Endothelial cell of umbilical vein (primary cell): ENCODE data around the gene TMTC1. TPM values are rescaled to one million over a fixed set of nuclear protein-coding genes. Genes with fewer than 3 reads are reported as not detected.

Experiments
- BruUV-seq: library from RNA; stranded (reverse); fragments of 400-500 nt; replicated peaks from 2 replicates; lab custom pipeline; 2021; lab: Mats Ljungman, UMichigan
- CTCF ChIA-PET: fragments of 300-600, 350-600 bp; sonication (Branson Sonifier 250); formaldehyde crosslinking; loops from one replicate; lab custom pipeline; 2021; ENCODE audit warnings: antibody characterized with exemption, inconsistent platforms; lab: Charles Lee
- POLR2A ChIA-PET: fragments of 300-600, 350-600 bp; sonication (Branson Sonifier 250); formaldehyde crosslinking; loops from one replicate; lab custom pipeline; 2021; ENCODE audit warnings: antibody characterized with exemption, inconsistent platforms; lab: Charles Lee
- DNase-seq: peaks from one replicate; pipeline ENCODE4 v3.0.0-alpha.2; 2011; ENCODE audit warnings: low read depth, low spot score
- FAIRE-seq: peaks from 2 replicates; lab custom pipeline; 2011; peaks lifted over from hg19 to GRCh38; lab: Jason Lieb, UNC
- H2AFZ ChIP-seq: 2 replicates; pipeline ENCODE4 v1.6.0; 2012; ENCODE audit warnings: low read depth, low read length, control low read depth, inconsistent platforms
- H3K27ac ChIP-seq: 2 replicates; pipeline ENCODE4 v1.5.1; 2011; ENCODE audit warnings: low read depth, mild to moderate bottlenecking, control low read depth, low read length, moderate library complexity; ENCODE audit not compliant: insufficient read depth
- H3K27me3 ChIP-seq, 2 experiments: 2 replicates each; pipeline versions ENCODE4 v1.6.0 to v1.6.1; 2011; ENCODE audit warnings: low read length in 2 of 2, mixed read lengths in 1 of 2; ENCODE audit not compliant: control insufficient read depth in 2 of 2, insufficient read depth in 2 of 2
- H3K36me3 ChIP-seq, 2 experiments: 2 replicates in 1 of 2; 3 replicates in 1 of 2; pipeline ENCODE4 v1.5.1; 2011; ENCODE audit warnings: low read length in 2 of 2, mild to moderate bottlenecking in 1 of 2, moderate library complexity in 1 of 2; ENCODE audit not compliant: control insufficient read depth in 2 of 2, insufficient read depth in 2 of 2; ENCODE audit errors: extremely low read depth in 1 of 2
- H3K4me1 ChIP-seq: 3 replicates; pipeline ENCODE4 v1.5.1; 2011; ENCODE audit warnings: mild to moderate bottlenecking, low read length; ENCODE audit not compliant: control insufficient read depth, insufficient read depth; ENCODE audit errors: extremely low read depth
- H3K4me2 ChIP-seq: 2 replicates; pipeline ENCODE4 v1.6.1; 2011; ENCODE audit warnings: low read length, control low read depth, mixed read lengths; ENCODE audit not compliant: insufficient read depth
- H3K4me3 ChIP-seq, 3 experiments: fragments of 200-600 bp in 1 of 3; sonication (generic), shearing (Covaris generic) in 1 of 3; replicated peaks in 1 of 3; 2 replicates each; pipeline ENCODE4 v1.5.1; 2011 to 2016; ENCODE audit warnings: control low read depth in 3 of 3, low read length in 3 of 3, mild to moderate bottlenecking in 2 of 3, inconsistent platforms in 1 of 3, low read depth in 1 of 3, moderate library complexity in 1 of 3; ENCODE audit not compliant: insufficient read depth in 1 of 3
- H3K79me2 ChIP-seq: 2 replicates; pipeline ENCODE4 v1.6.0; 2012; ENCODE audit warnings: low read length, inconsistent platforms; ENCODE audit not compliant: control insufficient read depth, insufficient read depth
- H3K9ac ChIP-seq: replicated peaks from 2 replicates; pipeline ENCODE3; 2011; ENCODE audit warnings: low read length, control low read depth; ENCODE audit not compliant: insufficient read depth; ENCODE audit errors: extremely low read depth
- H3K9me1 ChIP-seq: replicated peaks from 3 replicates; pipeline ENCODE4 v1.6.0; 2011; ENCODE audit warnings: mild to moderate bottlenecking, low read length; ENCODE audit not compliant: control insufficient read depth, insufficient read depth; ENCODE audit errors: extremely low read depth
- H3K9me3 ChIP-seq: replicated peaks from 2 replicates; pipeline ENCODE4 v1.5.1; 2012; ENCODE audit warnings: low read length, inconsistent platforms; ENCODE audit not compliant: control insufficient read depth, insufficient read depth
- H4K20me1 ChIP-seq: replicated peaks from 2 replicates; pipeline ENCODE3; 2011; ENCODE audit warnings: mild to moderate bottlenecking, low read length; ENCODE audit not compliant: control insufficient read depth, insufficient read depth; ENCODE audit errors: extremely low read depth
- CTCF ChIP-seq, 2 donors: IDR thresholded peaks; 1 replicate in 1 of 2; 2 replicates in 1 of 2; pipeline ENCODE4 v1.5.1; 2011; ENCODE audit warnings: low read length in 2 of 2, mild to moderate bottlenecking in 2 of 2, moderate library complexity in 2 of 2, control low read depth in 1 of 2, inconsistent platforms in 1 of 2, low read depth in 1 of 2; ENCODE audit not compliant: insufficient read depth in 1 of 2; ENCODE audit errors: extremely low read depth in 1 of 2
- FOS ChIP-seq: IDR thresholded peaks from 2 replicates; pipeline ENCODE4 v1.6.1; 2011; ENCODE audit warnings: mild to moderate bottlenecking, low read length, moderate library complexity, borderline replicate concordance; ENCODE audit not compliant: insufficient read depth
- GATA2 ChIP-seq: IDR thresholded peaks from 2 replicates; pipeline ENCODE4 v1.7.0; 2011; ENCODE audit warnings: low read depth, mild to moderate bottlenecking, moderate library complexity, mixed read lengths, low read length; ENCODE audit not compliant: insufficient read length, insufficient read depth
- JUN ChIP-seq: IDR thresholded peaks from 2 replicates; pipeline ENCODE4 v1.6.1; 2011; ENCODE audit warnings: borderline replicate concordance, low read depth; ENCODE audit not compliant: insufficient read length, insufficient read depth
- POLR2AphosphoS5 ChIP-seq: IDR thresholded peaks from 2 replicates; pipeline ENCODE4 v1.6.1; 2012; ENCODE audit warnings: low read depth, mild to moderate bottlenecking, control low read depth, low read length, moderate library complexity; ENCODE audit not compliant: insufficient read depth
- dilution Hi-C: fragments of 300-500 bp; cut with MboI; formaldehyde crosslinking; loops from one replicate; pipeline ENCODE4 v1.15.0; 2019; ENCODE audit warnings: low sequenced_read_pairs; ENCODE audit not compliant: extremely low pct_ligation_motif_present
- intact Hi-C: fragments of 100-400 bp; cut with micrococcal nuclease; formaldehyde crosslinking; loops from one replicate; pipeline ENCODE4 v1.10.0; 2022
- polyA plus RNA-seq, 4 experiments: library from polyadenylated mRNA; depleted of rRNA in 3 of 4; stranded (reverse) in 3 of 4; unstranded in 1 of 4; fragments of >200 nt; gene quantifications; 2 replicates each; pipeline versions ENCODE4 v1.2.1 to v1.2.3, GENCODE V29; 2011 to 2012; ENCODE audit warnings: missing spikeins in 1 of 4
- total RNA-seq: library from RNA; stranded (reverse); gene quantifications from 2 replicates; pipeline ENCODE4 v1.2.3, GENCODE V29; 2021

Gene TMTC1
- total and polyA plus RNA-seq, 2 donors (not counting 3 experiments of a cell fraction or from before 2014, with no cell fraction given), result 5.4 to 5.9 TPM

GRCh38 chr12:29709496-29710040 is 74.2 kb downstream of the TMTC1 start:
- H3K4me2 ChIP-seq, result no peak overlapping the region
- TF ChIP-seq CTCF (IDR thresholded peaks at IDR 0.05; ENCODE audit: extremely low read depth in 1 of 2, insufficient read depth in 1 of 2, low read depth in 1 of 2, low read length in 2 of 2), result no peak
- H3K36me3 ChIP-seq, result no peaks in the 10 kb centered on the region
- DNase-seq (no peak), FAIRE-seq (no peak)
- no peak overlapping the region for H3K9ac ChIP-seq
- BruUV-seq, result no TSS peak
- no peak overlapping the region for H2AFZ ChIP-seq
- intact Hi-C loops (no loop called here), dilution Hi-C loops (no loop called here)
- POLR2A ChIA-PET, result no interaction called here
- CTCF ChIA-PET, result interaction anchor here (1.4 kb wide), 1 partner anchor 17 kb away, joined by 3 read pairs; no protein-coding TSS in a partner anchor
- no peaks in the 10 kb centered on the region for H3K9me1 ChIP-seq
- H3K4me3 ChIP-seq, result no peak overlapping the region
- no peaks in the 10 kb centered on the region for H3K4me1 ChIP-seq
- no peaks in the 10 kb centered on the region for H3K27me3 ChIP-seq
- no peaks in the 10 kb centered on the region for H4K20me1 ChIP-seq
- no peaks in the 10 kb centered on the region for H3K79me2 ChIP-seq
- H3K27ac ChIP-seq, result no peak overlapping the region
- H3K9me3 ChIP-seq, result no peaks in the 10 kb centered on the region

GRCh38 chr12:29709054-29709453 is 74.7 kb downstream of the TMTC1 start:
- Histone ChIP-seq H3K9ac (no peak overlapping the region), H3K4me2 (no peak overlapping the region), H3K9me3 (no peaks in the 10 kb centered on the region), H3K36me3 (no peaks in the 10 kb centered on the region), H3K27me3 (no peaks in the 10 kb centered on the region), H3K9me1 (no peaks in the 10 kb centered on the region), H3K4me1 (no peaks in the 10 kb centered on the region), H3K4me3 (no peak overlapping the region), H4K20me1 (no peaks in the 10 kb centered on the region), H3K79me2 (no peaks in the 10 kb centered on the region), H2AFZ (no peak overlapping the region), H3K27ac (no peak overlapping the region)
- no peak for DNase-seq
- TF ChIP-seq JUN, result no peak
- TF ChIP-seq POLR2AphosphoS5, result no peak
- TF ChIP-seq FOS, result no peak
- TF ChIP-seq GATA2, result no peak
- ChIA-PET POLR2A (no interaction called here), CTCF (interaction anchor here (1.4 kb wide), 1 partner anchor 17 kb away, joined by 3 read pairs; no protein-coding TSS in a partner anchor)
- dilution Hi-C loops, result no loop called here
- no TSS peak for BruUV-seq
- FAIRE-seq, result peak; percentile 8
- intact Hi-C loops, result no loop called here
